ENCODE measurements around the gene CSF2RB.
A peak's percentile ranks its signal among the peaks of the same experiment; 100 is the strongest.

The CSF2RB gene

DNA sequence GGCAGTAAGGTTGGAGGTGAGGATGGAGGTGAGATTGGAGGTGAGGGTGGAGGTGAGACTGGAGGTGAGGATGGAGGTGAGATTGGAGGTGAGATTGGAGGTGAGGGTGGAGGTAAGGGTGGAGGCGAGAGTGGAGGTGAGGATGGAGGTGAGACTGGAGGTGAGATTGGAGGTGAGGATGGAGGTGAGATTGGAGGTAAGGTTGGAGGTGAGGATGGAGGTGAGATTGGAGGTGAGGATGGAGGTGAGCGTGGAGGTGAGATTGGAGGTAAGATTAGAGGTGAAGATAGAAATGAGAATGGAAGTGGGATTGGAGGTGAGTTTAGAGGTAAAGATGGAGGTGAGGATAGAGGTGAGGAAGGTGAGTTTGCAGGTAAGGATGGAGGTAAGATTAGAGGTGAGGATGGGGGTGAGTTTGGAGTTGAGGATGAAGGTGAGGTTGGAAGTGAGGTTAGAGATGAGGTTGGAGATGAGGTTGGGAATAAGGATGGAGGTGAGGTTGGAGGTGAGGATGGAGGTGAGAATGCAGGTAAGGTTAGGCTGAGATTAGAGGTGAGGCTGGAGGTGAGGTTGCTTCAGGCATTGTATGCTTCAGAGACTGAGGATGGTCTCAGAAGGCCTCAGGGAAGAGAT, 40.4 kb upstream of the CSF2RB start:
- ATAC-seq (ENCODE audit: low read depth) (no peak), DNase-seq (ENCODE audit: low spot score) (no peak)
- TF ChIP-seq, protein P1, sequence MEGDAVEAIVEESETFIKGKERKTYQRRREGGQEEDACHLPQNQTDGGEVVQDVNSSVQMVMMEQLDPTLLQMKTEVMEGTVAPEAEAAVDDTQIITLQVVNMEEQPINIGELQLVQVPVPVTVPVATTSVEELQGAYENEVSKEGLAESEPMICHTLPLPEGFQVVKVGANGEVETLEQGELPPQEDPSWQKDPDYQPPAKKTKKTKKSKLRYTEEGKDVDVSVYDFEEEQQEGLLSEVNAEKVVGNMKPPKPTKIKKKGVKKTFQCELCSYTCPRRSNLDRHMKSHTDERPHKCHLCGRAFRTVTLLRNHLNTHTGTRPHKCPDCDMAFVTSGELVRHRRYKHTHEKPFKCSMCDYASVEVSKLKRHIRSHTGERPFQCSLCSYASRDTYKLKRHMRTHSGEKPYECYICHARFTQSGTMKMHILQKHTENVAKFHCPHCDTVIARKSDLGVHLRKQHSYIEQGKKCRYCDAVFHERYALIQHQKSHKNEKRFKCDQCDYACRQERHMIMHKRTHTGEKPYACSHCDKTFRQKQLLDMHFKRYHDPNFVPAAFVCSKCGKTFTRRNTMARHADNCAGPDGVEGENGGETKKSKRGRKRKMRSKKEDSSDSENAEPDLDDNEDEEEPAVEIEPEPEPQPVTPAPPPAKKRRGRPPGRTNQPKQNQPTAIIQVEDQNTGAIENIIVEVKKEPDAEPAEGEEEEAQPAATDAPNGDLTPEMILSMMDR (IDR thresholded peaks at IDR 0.05; ENCODE audit: poor library complexity, severe bottlenecking) = no peak
- Histone ChIP-seq H3K9me3 (ENCODE audit: severe bottlenecking) (no peaks in the 10 kb centered on the region), H3K27me3 (ENCODE audit: insufficient read depth, poor library complexity, severe bottlenecking) (no peaks in the 10 kb centered on the region), H3K4me3 (ENCODE audit: severe bottlenecking) (no peak overlapping the region), H3K27ac (ENCODE audit: poor library complexity, severe bottlenecking) (peak overlapping the region; percentile 86), H3K36me3 (ENCODE audit: low read depth) (no peaks in the 10 kb centered on the region), H3K4me1 (ENCODE audit: insufficient read depth, poor library complexity, severe bottlenecking) (peaks cover 33% of the 10 kb centered on the region)

DNA sequence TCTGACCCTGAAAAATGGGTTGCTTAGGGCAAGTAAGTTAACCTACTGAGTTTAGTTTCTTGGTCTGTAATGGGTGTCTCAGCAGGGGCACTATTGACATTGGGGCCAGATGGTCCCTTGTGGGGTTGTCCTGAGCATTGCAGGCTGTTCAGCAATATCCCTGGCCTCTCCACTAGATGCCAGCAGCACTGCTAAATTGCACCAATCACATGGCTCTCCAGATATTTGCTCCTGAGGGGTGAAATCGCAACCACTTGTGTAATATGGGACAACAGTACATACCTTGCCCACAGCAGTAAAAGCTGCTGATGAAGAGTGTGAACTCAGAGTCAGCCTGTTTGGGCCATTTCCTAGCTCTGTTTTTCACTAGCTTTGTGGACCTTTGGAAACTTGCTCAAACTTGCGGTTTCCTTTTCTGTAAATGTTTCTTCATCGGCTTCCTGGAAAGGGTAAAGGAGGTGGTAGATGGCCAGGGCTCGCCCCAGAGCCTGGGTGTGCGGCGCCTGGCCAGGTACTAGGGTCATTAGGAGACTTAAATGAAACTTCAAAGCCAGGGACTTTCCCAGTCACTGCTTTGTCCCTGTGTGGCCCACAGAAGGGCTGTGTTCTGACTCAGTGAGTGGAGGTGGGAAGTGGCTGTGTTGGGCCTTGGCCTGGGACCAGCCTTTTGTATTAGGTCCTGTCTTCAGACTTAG, 39.7 kb upstream of the CSF2RB start:
- Histone ChIP-seq H3K4me1 (ENCODE audit: insufficient read depth, poor library complexity, severe bottlenecking) (peaks cover 33% of the 10 kb centered on the region), H3K4me3 (ENCODE audit: severe bottlenecking) (no peak overlapping the region), H3K36me3 (ENCODE audit: low read depth) (no peaks in the 10 kb centered on the region), H3K27ac (ENCODE audit: poor library complexity, severe bottlenecking) (peak overlapping the region; percentile 86), H3K27me3 (ENCODE audit: insufficient read depth, poor library complexity, severe bottlenecking) (no peaks in the 10 kb centered on the region), H3K9me3 (ENCODE audit: severe bottlenecking) (no peaks in the 10 kb centered on the region)
- DNase-seq (ENCODE audit: low spot score) (no peak), ATAC-seq (ENCODE audit: low read depth) (peak; percentile 86)
- TF ChIP-seq, protein P1 (IDR thresholded peaks at IDR 0.05; ENCODE audit: poor library complexity, severe bottlenecking) = peak; percentile 75

DNA sequence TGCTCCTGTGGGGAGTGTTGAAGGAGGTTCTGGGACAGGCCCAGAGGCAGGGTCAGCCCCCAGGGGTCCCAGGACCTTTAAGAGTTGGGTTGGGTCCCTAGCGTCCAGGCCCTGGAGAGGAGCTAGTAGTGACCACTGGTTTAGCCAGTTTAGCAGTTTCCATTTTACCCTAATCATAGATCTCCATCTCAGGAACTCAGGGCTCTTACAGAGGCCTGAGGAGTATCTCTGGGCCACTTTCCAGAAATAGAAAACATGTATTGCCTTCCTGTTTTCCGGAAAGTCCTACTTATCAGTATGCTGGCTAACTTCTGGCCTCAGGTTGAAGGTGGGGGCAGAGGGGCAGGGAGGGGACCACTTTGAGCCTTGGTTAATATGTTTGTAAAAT, 39.1 kb upstream of the CSF2RB start:
- DNase-seq (ENCODE audit: low spot score) = no peak
- H3K4me3 ChIP-seq (ENCODE audit: severe bottlenecking) = no peak overlapping the region

DNA sequence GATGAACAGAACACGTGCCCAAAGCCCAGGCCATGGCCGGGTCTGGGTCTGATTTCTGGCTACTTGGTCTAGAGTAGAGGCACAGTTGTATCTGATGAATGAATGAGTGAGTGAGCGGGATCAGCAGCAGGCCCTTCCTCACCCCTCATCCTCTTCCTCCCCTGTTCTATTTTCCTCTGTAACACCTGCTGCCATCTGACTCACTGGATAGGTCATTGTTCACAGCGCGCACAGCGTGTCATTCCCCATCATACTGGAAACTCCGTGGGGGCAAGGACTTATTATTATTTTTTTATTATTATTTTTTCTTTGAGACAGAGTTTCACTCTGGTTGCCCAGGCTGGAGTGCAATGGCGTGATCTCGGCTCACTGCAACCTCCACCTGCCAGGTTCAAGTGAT, 38.7 kb upstream of the CSF2RB start:
- TF ChIP-seq, protein P1 (IDR thresholded peaks at IDR 0.05; ENCODE audit: poor library complexity, severe bottlenecking) = no peak
- peak overlapping the region; percentile 86 for H3K27ac ChIP-seq (ENCODE audit: poor library complexity, severe bottlenecking)
- DNase-seq (ENCODE audit: low spot score) = no peak

More for the DNA sequence above, 39.1 kb upstream of the CSF2RB start:
- H3K27ac ChIP-seq (ENCODE audit: poor library complexity, severe bottlenecking) = peak overlapping the region; percentile 86
- no peak for ATAC-seq (ENCODE audit: low read depth)
- no peaks in the 10 kb centered on the region for H3K36me3 ChIP-seq (ENCODE audit: low read depth)
- TF ChIP-seq, protein P1 (IDR thresholded peaks at IDR 0.05; ENCODE audit: poor library complexity, severe bottlenecking) = no peak
- no peaks in the 10 kb centered on the region for H3K27me3 ChIP-seq (ENCODE audit: insufficient read depth, poor library complexity, severe bottlenecking)
- H3K9me3 ChIP-seq (ENCODE audit: severe bottlenecking) = no peaks in the 10 kb centered on the region
- peaks cover 33% of the 10 kb centered on the region for H3K4me1 ChIP-seq (ENCODE audit: insufficient read depth, poor library complexity, severe bottlenecking)

DNA sequence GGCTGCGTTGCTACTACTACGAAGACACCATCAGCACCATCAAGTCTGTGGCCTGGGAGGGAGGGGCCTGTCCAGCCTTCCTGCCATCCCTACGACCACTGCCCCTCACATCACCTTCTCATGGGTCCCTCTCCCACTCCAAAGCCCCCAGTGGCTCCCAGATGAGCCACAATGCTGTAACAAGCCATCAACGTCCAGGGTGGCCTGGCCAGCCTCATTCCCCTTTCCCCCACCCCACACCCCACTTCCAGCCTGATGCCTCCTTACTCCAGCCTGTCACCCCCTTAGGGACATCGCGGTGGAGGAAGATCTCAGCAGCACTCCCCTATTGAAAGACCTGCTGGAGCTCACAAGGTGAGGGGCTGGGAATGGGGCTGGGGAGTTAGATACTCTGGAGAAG, 37.7 kb upstream of the CSF2RB start:
- H3K27ac ChIP-seq (ENCODE audit: poor library complexity, severe bottlenecking) = no peak overlapping the region
- TF ChIP-seq, protein P1 (IDR thresholded peaks at IDR 0.05; ENCODE audit: poor library complexity, severe bottlenecking) = no peak

More for the DNA sequence above, 38.7 kb upstream of the CSF2RB start:
- H3K27me3 ChIP-seq (ENCODE audit: insufficient read depth, poor library complexity, severe bottlenecking) = no peaks in the 10 kb centered on the region
- peaks cover 32% of the 10 kb centered on the region for H3K4me1 ChIP-seq (ENCODE audit: insufficient read depth, poor library complexity, severe bottlenecking)
- no peaks in the 10 kb centered on the region for H3K9me3 ChIP-seq (ENCODE audit: severe bottlenecking)
- ATAC-seq (ENCODE audit: low read depth) = no peak
- H3K36me3 ChIP-seq (ENCODE audit: low read depth) = no peaks in the 10 kb centered on the region
- no peak overlapping the region for H3K4me3 ChIP-seq (ENCODE audit: severe bottlenecking)

More for the DNA sequence above, 37.7 kb upstream of the CSF2RB start:
- Histone ChIP-seq H3K9me3 (ENCODE audit: severe bottlenecking) (no peaks in the 10 kb centered on the region), H3K36me3 (ENCODE audit: low read depth) (no peaks in the 10 kb centered on the region), H3K27me3 (ENCODE audit: insufficient read depth, poor library complexity, severe bottlenecking) (no peaks in the 10 kb centered on the region), H3K4me3 (ENCODE audit: severe bottlenecking) (no peak overlapping the region), H3K4me1 (ENCODE audit: insufficient read depth, poor library complexity, severe bottlenecking) (peaks cover 22% of the 10 kb centered on the region)
- no peak for DNase-seq (ENCODE audit: low spot score)
- ATAC-seq (ENCODE audit: low read depth) = no peak
